Psoas muscle (tissue), 8 donors: ENCODE results near the gene ASTN1. TPM values are rescaled to one million over a fixed set of nuclear protein-coding genes. Genes with fewer than 3 reads are reported as not detected.

Source experiments
- ATAC-seq, 4 donors: fragments of 200-7000 bp; cut with Tn5 transposase; one replicate each; pipeline ENCODE4 v1.9.1; 2020; ENCODE audit warnings: moderate library complexity in 3 of 4, mild to moderate bottlenecking in 2 of 4
- DNase-seq, 2 donors: peaks; one replicate each; pipeline ENCODE4 v3.0.0-alpha.2; 2020
- H3K27ac ChIP-seq: fragments of 200-600 bp; one replicate; pipeline ENCODE4 v1.8.0; 2022
- H3K27me3 ChIP-seq, 3 donors: fragments of 200-600 bp in 1 of 3; one replicate each; pipeline versions ENCODE4 v1.6.1 to v1.8.0; 2013 to 2022; ENCODE audit warnings: low read length in 2 of 3, mild to moderate bottlenecking in 2 of 3, moderate library complexity in 1 of 3; ENCODE audit not compliant: insufficient read depth in 3 of 3
- H3K36me3 ChIP-seq, 2 donors: fragments of 200-600 bp in 1 of 2; one replicate each; pipeline versions ENCODE4 v1.6.1 to v1.8.0; 2013 to 2022; ENCODE audit warnings: low read depth in 1 of 2, mild to moderate bottlenecking in 1 of 2, moderate library complexity in 1 of 2; ENCODE audit not compliant: insufficient read depth in 1 of 2
- H3K4me1 ChIP-seq: fragments of 200-600 bp; one replicate; pipeline ENCODE4 v1.8.0; 2022
- H3K4me3 ChIP-seq: fragments of 200-600 bp; one replicate; pipeline ENCODE4 v1.8.0; 2022; ENCODE audit warnings: mild to moderate bottlenecking
- H3K9me3 ChIP-seq: fragments of 200-600 bp; one replicate; pipeline ENCODE4 v1.8.0; 2022
- WGBS, 3 donors: extraction: QIAGEN DNeasy Blood & Tissue Kit; methylation state at CpG; one replicate each; pipeline versions ENCODE4 v1.1.6 to v1.1.7; 2013; 5-methylcytosine and 5-hydroxymethylcytosine counted together
- intact Hi-C, 2 donors: fragments of 100-400 bp; cut with DNase I; formaldehyde crosslinking; loops; one replicate each; pipeline versions ENCODE4 v1.11.0 to v1.14.2; 2022
- polyA plus RNA-seq, 3 donors: library from polyadenylated mRNA; stranded (reverse); fragments of 200-250 nt; gene quantifications; one replicate each; pipeline ENCODE4 v1.2.3, GENCODE V29; 2013
- total RNA-seq, 4 donors: library from RNA; stranded (reverse); fragmentation: NEBNext Ultra II Directional in 2 of 4; extraction: Animal tissue kit (Norgen Biotek cat#: 25700) in 2 of 4; gene quantifications; one replicate each; pipeline versions ENCODE4 v1.2.1 to v1.2.4, GENCODE V29; 2021 to 2023
- TF ChIP-seq, protein P1 (sequence below): fragments of 200-600 bp; IDR thresholded peaks from one replicate; pipeline ENCODE4 v1.8.0; 2022; ENCODE audit warnings: antibody characterized with exemption
- donor health status: healthy with polysubstance abuse.
- donor health status: DM: no; HTN: no; CAD: no; lungs with moderate emphysema.
- donor health status: Bipolar disorder and iron deficiency.
- donor health status: healthy.
- donor health status: DM: yes; HTN: yes; CAD: no.
- donor health status: DM: no; HTN: no; CAD: no.
- donor health status: DM: no; HTN: no; CAD: no.
- donor health status: DM: yes; HTN: yes; CAD: no.

ASTN1 gene
- total and polyA plus RNA-seq, 7 donors, result 0.03 to 0.51 (median 0.11) TPM; not detected in 1

DNA sequence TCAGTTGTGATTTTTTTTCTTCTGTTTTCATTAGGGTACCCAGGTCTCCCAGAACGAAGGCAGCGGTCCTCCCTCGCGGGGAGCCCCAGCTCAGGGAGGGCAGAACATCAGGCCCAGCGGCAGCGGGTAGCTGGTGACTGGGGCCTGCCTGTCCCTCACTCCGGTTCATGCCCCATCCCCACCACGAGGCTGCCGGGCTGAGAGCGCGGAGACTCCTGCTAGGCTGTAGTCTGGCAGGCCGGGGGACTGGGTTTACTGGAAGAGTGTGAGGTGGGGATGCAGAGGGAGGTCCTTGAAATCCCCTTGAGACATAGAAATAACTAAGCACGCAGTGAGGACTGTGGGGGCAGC is 16.7 kb upstream of the ASTN1 start:
- ATAC-seq (peak in 2 of 4 donors; percentile 16 to 41), DNase-seq (peak in 1 of 2 donors; percentile 48)
- 20 to 23% (median 21%) methylated on average over 11 to 13 of the region's 13 CpGs for WGBS, 3 donors
- intact Hi-C loops, result loop anchor here (1.0 to 5.0 kb wide), 3 partner anchors 229 to 285 kb away; no protein-coding TSS in a partner anchor
- H3K4me3 ChIP-seq, result peak overlapping the region; percentile 49
- H3K27me3 ChIP-seq, result peaks cover 3 to 12% (median 6%) of the 10 kb centered on the region in 3 donors
- no peaks in the 10 kb centered on the region for H3K4me1 ChIP-seq
- H3K9me3 ChIP-seq, result no peaks in the 10 kb centered on the region
- H3K27ac ChIP-seq, result no peak overlapping the region
- TF ChIP-seq, protein P1, sequence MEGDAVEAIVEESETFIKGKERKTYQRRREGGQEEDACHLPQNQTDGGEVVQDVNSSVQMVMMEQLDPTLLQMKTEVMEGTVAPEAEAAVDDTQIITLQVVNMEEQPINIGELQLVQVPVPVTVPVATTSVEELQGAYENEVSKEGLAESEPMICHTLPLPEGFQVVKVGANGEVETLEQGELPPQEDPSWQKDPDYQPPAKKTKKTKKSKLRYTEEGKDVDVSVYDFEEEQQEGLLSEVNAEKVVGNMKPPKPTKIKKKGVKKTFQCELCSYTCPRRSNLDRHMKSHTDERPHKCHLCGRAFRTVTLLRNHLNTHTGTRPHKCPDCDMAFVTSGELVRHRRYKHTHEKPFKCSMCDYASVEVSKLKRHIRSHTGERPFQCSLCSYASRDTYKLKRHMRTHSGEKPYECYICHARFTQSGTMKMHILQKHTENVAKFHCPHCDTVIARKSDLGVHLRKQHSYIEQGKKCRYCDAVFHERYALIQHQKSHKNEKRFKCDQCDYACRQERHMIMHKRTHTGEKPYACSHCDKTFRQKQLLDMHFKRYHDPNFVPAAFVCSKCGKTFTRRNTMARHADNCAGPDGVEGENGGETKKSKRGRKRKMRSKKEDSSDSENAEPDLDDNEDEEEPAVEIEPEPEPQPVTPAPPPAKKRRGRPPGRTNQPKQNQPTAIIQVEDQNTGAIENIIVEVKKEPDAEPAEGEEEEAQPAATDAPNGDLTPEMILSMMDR, result no peak
- H3K36me3 ChIP-seq, result no peaks in the 10 kb centered on the region

DNA sequence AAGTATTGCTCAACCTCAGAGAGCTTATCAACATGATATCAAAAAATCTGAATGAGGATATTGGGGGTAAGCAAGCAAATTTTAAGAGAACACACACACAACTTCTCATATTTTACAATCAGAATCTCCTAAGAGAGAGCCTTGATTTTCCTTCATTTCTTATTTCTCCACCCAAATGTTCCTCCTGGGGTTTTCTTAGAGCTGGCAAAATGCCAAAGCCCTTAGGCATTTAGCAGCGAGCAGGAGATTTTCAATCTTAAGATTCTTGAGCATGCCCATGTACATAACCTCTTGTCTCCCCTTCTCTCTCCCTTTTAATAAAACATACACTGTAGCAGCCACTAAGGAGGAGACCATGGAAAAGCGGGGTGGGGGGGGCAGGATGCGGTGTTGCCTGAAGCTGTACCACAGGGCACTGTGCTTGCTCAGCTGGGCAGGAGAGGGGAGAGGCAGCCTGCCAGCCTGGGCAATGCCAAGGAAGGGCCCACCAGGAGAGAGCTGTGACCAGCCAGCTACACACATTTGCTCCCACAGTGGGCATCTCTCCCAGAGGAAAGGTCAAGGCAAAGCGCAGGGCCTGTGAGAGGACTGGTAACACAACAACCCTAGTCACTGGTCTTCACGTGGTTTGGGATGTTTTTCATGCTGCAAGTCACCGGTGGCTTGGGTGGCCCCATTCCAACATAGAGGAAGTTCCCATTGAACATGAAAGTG is 10.6 kb upstream of the ASTN1 start:
- H3K4me3 ChIP-seq, result no peak overlapping the region
- TF ChIP-seq, protein P1, result no peak
- no peaks in the 10 kb centered on the region for H3K9me3 ChIP-seq
- H3K36me3 ChIP-seq, result no peaks in the 10 kb centered on the region
- no peak for ATAC-seq
- peaks cover 6% of the 10 kb centered on the region for H3K4me1 ChIP-seq
- no peak for DNase-seq
- WGBS, 3 donors, result 62 to 66% (median 64%) methylated on average over 6 of the region's 6 CpGs
- intact Hi-C loops, result no loop called here
- H3K27me3 ChIP-seq, result peaks cover 0 to 30% (median 8%) of the 10 kb centered on the region in 3 donors
- no peak overlapping the region for H3K27ac ChIP-seq

DNA sequence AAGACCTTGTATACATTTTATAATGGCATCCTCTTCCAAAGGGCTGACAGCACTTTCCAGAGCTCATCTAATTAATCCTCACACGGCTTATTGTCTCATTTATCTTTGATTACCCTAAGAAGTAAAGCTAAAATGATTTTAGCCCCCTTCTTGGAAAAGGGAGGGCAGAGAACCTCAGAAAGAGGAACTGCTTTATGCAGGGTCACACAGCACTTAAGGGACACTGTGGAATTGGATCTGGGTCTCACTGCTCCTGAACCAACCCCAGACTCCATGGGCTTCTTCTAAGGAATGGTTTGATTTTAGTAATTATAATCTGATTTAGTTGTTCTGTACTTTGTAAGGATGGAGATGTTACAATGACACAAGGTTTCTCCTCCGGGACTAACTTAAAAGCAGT is 9.5 kb upstream of the ASTN1 start:
- Histone ChIP-seq H3K27me3 (peaks cover 0 to 38% (median 8%) of the 10 kb centered on the region in 3 donors), H3K4me3 (no peak overlapping the region), H3K9me3 (no peaks in the 10 kb centered on the region), H3K4me1 (peaks cover 6% of the 10 kb centered on the region), H3K36me3 (no peaks in the 10 kb centered on the region), H3K27ac (no peak overlapping the region)
- TF ChIP-seq, protein P1, result no peak
- ATAC-seq (no peak), DNase-seq (no peak)
- WGBS, 3 donors, result 75 to 85% (median 80%) methylated on average over 2 of the region's 2 CpGs
- intact Hi-C loops, result no loop called here

DNA sequence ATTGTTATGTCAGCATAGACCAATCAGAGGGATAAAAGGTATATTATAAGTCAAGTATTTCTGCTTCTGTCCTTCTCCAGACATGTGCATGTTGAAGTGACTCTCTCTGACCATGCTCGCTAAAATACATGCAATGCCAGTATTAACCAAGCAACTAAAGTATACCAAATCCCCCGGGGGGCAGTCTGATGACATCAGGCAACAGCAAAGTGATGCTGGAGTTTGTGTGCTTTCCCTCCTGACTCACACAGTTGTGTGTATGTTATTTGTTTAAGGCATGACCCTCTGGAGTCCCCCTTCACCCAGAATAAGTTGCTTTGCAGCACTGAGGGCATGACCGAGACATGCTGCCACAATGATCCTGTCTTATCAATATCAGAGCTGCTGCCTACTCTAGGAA is 8.4 kb upstream of the ASTN1 start:
- TF ChIP-seq, protein P1, result no peak
- intact Hi-C loops, result no loop called here
- DNase-seq (no peak), ATAC-seq (no peak)
- Histone ChIP-seq H3K36me3 (no peaks in the 10 kb centered on the region), H3K27me3 (peaks cover 0 to 44% (median 6%) of the 10 kb centered on the region in 3 donors), H3K27ac (no peak overlapping the region), H3K9me3 (no peaks in the 10 kb centered on the region), H3K4me1 (peaks cover 6% of the 10 kb centered on the region), H3K4me3 (no peak overlapping the region)
- 88 to 92% (median 89%) methylated on average over 3 of the region's 3 CpGs for whole genome bisulfite sequencing, 3 donors

DNA sequence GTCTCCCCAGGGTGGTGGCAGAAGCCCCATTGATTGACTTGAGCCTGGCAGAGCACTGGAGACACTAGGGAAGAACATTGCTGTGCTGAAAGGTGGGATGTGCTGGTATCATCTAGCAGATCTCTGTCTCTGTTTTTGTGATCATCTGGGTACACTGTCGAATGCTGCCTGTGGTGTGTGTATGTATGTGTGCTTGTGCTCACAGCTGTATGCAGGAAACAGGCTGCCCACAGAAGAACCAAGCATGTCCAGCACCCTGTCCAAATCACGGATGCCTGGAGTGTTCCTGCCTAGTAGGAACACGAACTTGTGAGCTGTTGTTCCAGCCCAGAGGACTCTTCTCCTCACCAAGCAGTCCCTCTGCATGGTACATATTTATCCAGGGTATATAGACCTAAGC is 7.8 kb upstream of the ASTN1 start:
- 49 to 62% (median 53%) methylated on average over 3 of the region's 3 CpGs for WGBS, 3 donors
- no peak overlapping the region for H3K27ac ChIP-seq

More for the DNA sequence above, 7.8 kb upstream of the ASTN1 start:
- DNase-seq, result no peak
- Histone ChIP-seq H3K27me3 (peaks cover 0 to 49% (median 5%) of the 10 kb centered on the region in 3 donors), H3K9me3 (no peaks in the 10 kb centered on the region), H3K4me3 (no peak overlapping the region), H3K36me3 (no peaks in the 10 kb centered on the region), H3K4me1 (peaks cover 6% of the 10 kb centered on the region)
- TF ChIP-seq, protein P1, result no peak
- intact Hi-C loops, result no loop called here
- no peak for ATAC-seq
